Panc1 (cell line): ENCODE data around the gene ERC2.

Experiments used
- CTCF ChIP-seq: fragments of 450-650 bp; IDR thresholded peaks from 2 replicates; pipeline ENCODE4 v1.5.1; 2017; ENCODE audit warnings: mild to moderate bottlenecking
- POLR2AphosphoS5 ChIP-seq: IDR thresholded peaks from 2 replicates; pipeline ENCODE4 v1.6.1; 2012; ENCODE audit warnings: mild to moderate bottlenecking, low read depth, low read length, moderate library complexity

GRCh38 chr3:56467801-56468183 is 475 bp downstream of the ERC2 start:
- TF ChIP-seq POLR2AphosphoS5 (no peak), CTCF (no peak)
